ENCODE measurements around the gene STK40. TPM values are rescaled to one million over a fixed set of nuclear protein-coding genes. Genes with fewer than 3 reads are reported as not detected.
A peak's percentile ranks its signal among the peaks of the same experiment; 100 is the strongest.

Gene STK40
- total RNA-seq, 4 donors from 2014 or later = 19.1 to 84.5 (median 44.0) TPM

GRCh38 chr1:36306902-36307456, 78.7 kb downstream of the STK40 start:
- Histone ChIP-seq H3K9me3 (no peaks in the 10 kb centered on the region), H3K27ac (peak overlapping the region in 1 of 2 donors; percentile 78), H3K4me3 (peak overlapping the region; percentile 58 to 65), H3K4me1 (peaks cover 0 to 16% of the 10 kb centered on the region in 2 donors), H3K27me3 (no peaks in the 10 kb centered on the region), H3K36me3 (no peaks in the 10 kb centered on the region)
- peak; percentile 90 to 95 for DNase-seq
- TF ChIP-seq CTCF (IDR thresholded peaks at IDR 0.05) (no peak), POLR2A (IDR thresholded peaks at IDR 0.05) (peak; percentile 29 to 83)
- intact Hi-C loops (cut with DNase I; ENCODE audit: low total_unique reads) = no loop called here

- DNase-seq = peak; percentile 44 to 48
- no peaks in the 10 kb centered on the region for H3K9me3 ChIP-seq
- H3K4me1 ChIP-seq = peaks cover 0 to 16% of the 10 kb centered on the region in 2 donors
- peak within 1 kb of the TSS; percentile 58 to 65 for H3K4me3 ChIP-seq
- no peaks in the 10 kb centered on the region for H3K27me3 ChIP-seq
- H3K36me3 ChIP-seq = no peaks in the 10 kb centered on the region
- intact Hi-C loops (cut with DNase I; ENCODE audit: low total_unique reads) = no loop called here
- H3K27ac ChIP-seq = peak within 1 kb of the TSS; percentile 31 to 78
- peak in 2 of 4 experiments; percentile 3 to 8 for TF ChIP-seq CTCF (IDR thresholded peaks at IDR 0.05)
- TF ChIP-seq POLR2A (IDR thresholded peaks at IDR 0.05) = no peak
Observed at GRCh38 chr1:36306210-36306901, 79.4 kb downstream of the STK40 start, which contains the start of gene SH3D21. TSS of gene SH3D21 (plus strand) at chr1:36306368. CDS start at chr1:36306421, 53 bp downstream.

GRCh38 chr1:36305915-36306209, 79.9 kb downstream of the STK40 start:
- Histone ChIP-seq H3K4me1 (peaks cover 0 to 16% of the 10 kb centered on the region in 2 donors), H3K27me3 (no peaks in the 10 kb centered on the region), H3K9me3 (no peaks in the 10 kb centered on the region), H3K27ac (peak overlapping the region; percentile 31 to 78), H3K4me3 (no peak overlapping the region), H3K36me3 (no peaks in the 10 kb centered on the region)
- no peak for DNase-seq
- intact Hi-C loops (cut with DNase I; ENCODE audit: low total_unique reads) = no loop called here
- TF ChIP-seq CTCF (IDR thresholded peaks at IDR 0.05) = no peak
- no peak for TF ChIP-seq POLR2A (IDR thresholded peaks at IDR 0.05)

- no peak for DNase-seq
Observed at GRCh38 chr1:36304970-36305914, 80.5 kb downstream of the STK40 start.

More at GRCh38 chr1:36304970-36305914, 80.5 kb downstream of the STK40 start:
- intact Hi-C loops (cut with DNase I; ENCODE audit: low total_unique reads) = no loop called here
- no peak overlapping the region for H3K4me3 ChIP-seq
- no peaks in the 10 kb centered on the region for H3K27me3 ChIP-seq
- H3K4me1 ChIP-seq = peaks cover 0 to 16% of the 10 kb centered on the region in 2 donors
- TF ChIP-seq CTCF (IDR thresholded peaks at IDR 0.05) (no peak), POLR2A (IDR thresholded peaks at IDR 0.05) (no peak)
- peak overlapping the region in 1 of 2 donors; percentile 78 for H3K27ac ChIP-seq
- no peaks in the 10 kb centered on the region for H3K9me3 ChIP-seq
- H3K36me3 ChIP-seq = no peaks in the 10 kb centered on the region

Data from uterus (tissue), 4 donors.